B cell (primary cell): ENCODE results near the gene RRM1.

ENCODE experiments used
- EZH2 ChIP-seq: IDR thresholded peaks from 2 replicates; pipeline ENCODE4 v1.6.1; 2012; ENCODE audit warnings: borderline replicate concordance, low read depth, mild to moderate bottlenecking, moderate library complexity, low read length; ENCODE audit not compliant: insufficient read depth, poor library complexity, severe bottlenecking
- TF ChIP-seq, protein P1 (sequence below): fragments of 200-600 bp; IDR thresholded peaks from one replicate; pipeline ENCODE4 v1.8.0; 2022; ENCODE audit warnings: antibody characterized with exemption, mild to moderate bottlenecking

DNA sequence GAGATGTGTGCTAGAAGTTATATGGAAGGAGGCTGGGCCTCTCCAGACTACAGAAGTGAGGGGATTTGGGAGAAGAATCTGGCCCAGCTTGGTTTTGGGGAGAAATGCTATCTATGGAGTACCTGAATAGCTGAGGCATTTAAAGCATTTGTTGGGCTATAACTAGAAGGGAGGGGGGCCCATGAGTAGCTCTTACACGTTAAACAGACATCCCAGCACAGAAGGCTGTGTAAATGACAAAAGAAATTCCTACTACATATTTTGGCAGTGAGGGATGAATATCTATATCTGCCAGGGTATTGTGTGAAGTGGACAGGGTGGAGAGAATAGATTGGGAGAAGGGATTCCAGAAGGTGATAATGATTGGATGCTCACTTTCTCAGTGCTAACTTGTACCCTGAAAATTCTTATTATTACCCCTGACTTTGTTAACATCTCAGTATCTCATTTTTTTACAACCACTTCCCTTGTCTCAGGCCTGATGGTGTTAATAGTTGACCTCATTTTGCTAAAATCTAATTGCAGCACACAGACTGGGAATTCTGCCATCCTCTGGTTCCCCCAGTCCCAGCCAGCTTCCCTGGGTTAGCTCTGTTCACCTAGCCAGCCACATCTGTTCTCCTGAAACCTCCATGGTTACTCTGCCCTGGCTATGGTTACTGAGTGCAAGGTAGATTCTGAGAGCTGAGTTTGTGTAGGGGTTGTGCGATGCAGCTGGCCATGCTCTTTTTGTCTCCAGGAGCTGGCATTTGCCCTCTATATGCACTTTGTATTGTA is 28.8 kb upstream of the RRM1 start:
- TF ChIP-seq, protein P1, sequence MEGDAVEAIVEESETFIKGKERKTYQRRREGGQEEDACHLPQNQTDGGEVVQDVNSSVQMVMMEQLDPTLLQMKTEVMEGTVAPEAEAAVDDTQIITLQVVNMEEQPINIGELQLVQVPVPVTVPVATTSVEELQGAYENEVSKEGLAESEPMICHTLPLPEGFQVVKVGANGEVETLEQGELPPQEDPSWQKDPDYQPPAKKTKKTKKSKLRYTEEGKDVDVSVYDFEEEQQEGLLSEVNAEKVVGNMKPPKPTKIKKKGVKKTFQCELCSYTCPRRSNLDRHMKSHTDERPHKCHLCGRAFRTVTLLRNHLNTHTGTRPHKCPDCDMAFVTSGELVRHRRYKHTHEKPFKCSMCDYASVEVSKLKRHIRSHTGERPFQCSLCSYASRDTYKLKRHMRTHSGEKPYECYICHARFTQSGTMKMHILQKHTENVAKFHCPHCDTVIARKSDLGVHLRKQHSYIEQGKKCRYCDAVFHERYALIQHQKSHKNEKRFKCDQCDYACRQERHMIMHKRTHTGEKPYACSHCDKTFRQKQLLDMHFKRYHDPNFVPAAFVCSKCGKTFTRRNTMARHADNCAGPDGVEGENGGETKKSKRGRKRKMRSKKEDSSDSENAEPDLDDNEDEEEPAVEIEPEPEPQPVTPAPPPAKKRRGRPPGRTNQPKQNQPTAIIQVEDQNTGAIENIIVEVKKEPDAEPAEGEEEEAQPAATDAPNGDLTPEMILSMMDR: no peak
- TF ChIP-seq EZH2: no peak
